HG02798 (cell line): ENCODE data around the gene KCNIP1.

ENCODE experiments used
- ATAC-seq: cut with Tn5 transposase; IDR thresholded peaks from one replicate; pipeline ENCODE4 v1.9.1; 2021; ENCODE audit warnings: mild to moderate bottlenecking; ENCODE audit not compliant: unreplicated experiment, poor library complexity

Gene KCNIP1

DNA sequence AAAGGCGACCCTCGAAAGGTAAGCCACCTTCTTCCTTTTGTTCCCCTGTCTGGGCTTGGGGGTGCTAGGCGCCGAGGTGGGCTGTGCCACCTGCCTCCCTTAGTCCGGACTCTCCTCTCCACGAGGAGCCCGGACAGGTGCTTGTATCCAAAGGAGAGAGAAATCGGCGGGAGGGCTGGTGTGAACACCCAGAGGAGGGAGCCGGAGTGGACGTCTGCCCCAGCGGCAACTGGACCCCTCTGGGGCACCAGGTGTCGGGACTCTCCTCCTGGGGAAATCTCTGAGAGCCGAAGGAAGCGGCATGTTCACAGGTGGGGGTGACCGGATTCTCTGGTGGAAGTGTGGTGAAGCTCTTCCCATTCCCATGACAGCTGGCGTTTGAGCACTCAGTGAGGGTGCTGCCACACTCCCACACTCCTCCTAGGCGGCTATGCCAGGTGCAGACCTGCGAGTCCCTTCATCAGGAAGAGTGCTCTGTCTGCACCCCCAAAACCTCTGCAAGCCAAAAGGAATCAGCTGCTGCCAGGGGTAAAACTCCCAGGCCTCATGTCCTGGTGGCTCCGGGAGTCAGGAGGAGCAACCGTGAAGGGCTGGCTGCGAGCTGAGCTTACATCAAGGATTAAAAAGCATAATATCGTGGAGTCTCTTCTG is 921 bp downstream of the KCNIP1 start:
- no peak for ATAC-seq

DNA sequence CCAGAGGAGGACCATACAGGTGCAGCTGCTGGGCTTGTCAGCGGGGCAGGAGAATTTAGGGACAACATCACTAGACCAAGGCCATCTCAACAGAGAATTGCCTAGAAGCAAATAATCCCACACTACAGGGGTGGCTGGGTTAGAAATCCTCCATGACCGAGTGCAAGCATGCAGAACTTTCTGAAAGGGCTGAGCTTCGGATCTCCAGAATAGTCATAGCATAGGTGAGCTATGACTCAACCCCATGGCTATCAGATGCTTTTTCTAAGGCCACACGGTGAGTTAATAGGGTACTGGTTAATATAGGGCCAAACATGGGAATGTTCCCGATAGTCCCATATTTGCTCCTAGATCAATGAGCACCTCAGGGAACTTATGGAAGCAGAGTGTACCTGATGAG is 4.2 kb downstream of the KCNIP1 start:
- ATAC-seq, result peak; percentile 45

DNA sequence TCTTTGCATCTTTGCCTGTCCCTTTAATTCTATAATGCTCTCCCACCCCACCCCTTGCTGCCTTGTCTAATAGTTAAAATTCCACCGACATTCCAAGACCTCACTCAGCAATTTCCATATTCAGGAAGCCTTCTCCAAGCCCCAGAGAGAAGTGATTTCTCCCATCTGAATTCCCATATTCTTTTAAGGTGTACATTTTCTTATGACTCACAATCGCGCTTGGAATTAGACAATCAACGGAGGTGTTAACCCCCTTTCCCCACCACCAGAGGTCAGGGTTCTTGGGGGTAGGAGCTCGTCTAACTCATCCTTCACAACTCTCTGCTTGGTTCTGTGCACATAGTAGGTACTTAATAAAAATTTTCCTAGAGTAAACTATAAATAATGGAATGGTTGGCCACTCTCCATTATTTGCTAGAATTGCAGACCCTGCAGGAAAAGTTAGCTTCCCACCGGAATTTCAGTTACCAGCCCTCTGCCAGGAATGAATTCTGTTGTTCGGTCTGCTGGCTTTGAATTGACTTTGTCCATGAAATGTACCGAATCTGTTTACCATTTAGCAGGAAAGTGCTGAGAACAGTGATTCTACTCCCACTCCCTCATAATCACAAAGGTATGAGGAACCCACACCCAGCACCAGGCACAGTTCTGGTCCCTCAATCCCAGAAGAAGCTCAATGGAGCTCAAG is 5.0 kb downstream of the KCNIP1 start:
- no peak for ATAC-seq

DNA sequence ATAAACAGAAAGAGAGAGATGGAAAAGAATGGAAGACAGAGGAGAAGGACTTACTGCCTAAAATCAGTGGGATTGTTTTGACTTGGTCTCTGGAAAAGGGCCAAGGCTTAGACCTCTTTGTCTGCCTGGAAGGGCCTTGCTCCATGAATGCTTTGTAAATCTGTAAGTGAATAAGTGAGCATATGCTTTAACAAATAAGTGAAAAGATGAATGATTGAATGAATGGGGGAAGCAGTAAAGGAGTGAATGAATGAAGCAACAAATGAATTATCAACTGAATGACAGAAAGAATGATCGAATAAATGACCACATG is 5.5 kb downstream of the KCNIP1 start:
- no peak for ATAC-seq

- no peak for ATAC-seq
These were observed 6.3 kb downstream of the KCNIP1 start for GRCh38 chr5:170510126-170510525.

DNA sequence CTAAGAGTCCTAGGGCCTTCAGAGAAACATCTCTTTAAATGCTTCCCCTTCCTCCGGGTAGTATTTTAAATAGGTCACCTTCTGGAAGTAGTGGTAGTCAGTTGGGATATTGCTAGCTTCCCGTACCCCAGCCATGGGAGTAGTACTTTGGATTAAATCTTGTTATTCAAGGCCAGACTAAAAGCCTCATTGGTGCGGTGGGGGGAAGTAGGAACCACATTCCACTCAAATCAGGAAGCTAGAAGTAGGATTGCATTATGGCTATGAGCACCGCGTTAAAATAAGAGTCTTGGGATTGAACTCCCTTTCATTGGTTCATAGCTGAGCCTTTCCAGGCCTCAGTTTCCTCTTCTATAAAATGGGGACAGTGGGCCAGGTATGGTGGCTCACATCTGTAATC is 6.7 kb downstream of the KCNIP1 start:
- no peak for ATAC-seq

- no peak for ATAC-seq
These were observed 7.9 kb downstream of the KCNIP1 start for GRCh38 chr5:170511551-170512258.

DNA sequence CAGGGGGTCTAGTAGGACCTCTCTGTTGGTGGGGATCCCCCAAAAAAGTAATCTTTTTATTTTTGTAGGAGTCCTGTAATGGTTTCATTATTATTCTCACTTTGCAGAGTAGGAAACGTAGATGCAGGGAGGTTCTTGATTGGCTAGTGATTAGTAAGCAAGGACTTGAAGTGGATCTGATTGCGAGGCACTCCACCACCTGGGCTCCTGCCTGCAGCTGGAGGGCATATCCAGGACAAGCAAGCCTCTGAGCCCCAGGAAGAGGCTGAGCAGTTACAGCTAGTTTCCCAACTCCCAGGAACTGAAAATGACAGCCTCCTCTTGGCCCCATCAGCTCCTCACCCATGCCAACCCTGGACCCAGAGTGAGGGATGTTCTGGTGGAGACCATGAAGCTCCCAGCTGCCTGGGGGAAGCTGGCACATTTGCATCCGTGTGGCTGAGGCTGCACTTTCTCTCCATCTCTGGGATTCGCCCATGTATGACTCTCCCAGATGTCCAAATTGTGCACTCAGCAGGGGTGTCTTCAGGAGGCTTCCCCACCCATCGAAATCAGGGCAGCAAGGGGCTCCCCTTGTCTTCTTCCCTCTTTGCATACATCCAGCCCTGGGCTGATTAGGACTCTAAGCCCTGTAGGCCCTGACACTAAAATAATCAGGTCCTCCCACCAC is 10.2 kb downstream of the KCNIP1 start:
- ATAC-seq, result no peak

- no peak for ATAC-seq
These were observed 13.6 kb downstream of the KCNIP1 start for GRCh38 chr5:170517411-170517810.

DNA sequence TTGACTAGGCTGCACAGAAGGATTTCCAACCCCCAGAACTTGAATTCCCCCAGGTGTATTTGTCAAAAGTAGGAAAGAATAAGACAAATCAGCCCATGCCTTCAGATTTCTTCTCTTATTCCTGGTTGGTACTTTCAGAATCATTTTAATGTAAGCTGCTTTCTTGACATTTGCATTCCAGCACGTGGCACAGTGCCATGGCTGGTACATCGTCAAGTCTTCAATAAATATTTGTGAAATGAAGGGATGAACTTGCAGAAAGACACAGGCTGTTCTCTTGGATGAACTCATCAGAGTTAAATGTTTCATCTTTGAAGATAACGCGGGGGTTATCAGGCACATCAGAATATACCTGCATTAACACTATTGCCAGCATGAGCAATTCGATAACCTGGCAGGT is 14.5 kb downstream of the KCNIP1 start:
- no peak for ATAC-seq

- no peak for ATAC-seq
These were observed 15.7 kb downstream of the KCNIP1 start for GRCh38 chr5:170519549-170519948.

DNA sequence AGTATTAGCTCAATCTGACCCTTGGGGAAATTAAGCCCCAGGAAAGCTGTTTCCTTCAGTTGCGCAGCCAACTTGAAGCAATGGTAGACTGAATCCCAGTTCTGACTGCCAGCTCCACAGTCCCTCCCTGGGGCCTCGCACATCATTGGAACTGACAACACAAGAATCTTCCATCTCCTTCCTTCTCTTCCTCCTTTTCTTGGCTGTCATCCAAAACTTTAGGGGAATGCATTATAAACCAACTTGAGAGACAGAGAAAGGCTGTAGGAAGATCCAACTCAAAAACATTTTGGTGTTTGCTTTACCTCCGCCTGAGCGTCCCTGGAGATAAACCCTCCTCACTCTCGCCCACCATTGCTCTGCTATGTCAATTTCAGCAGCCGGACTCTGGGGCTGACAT is 16.6 kb downstream of the KCNIP1 start:
- ATAC-seq, result no peak

DNA sequence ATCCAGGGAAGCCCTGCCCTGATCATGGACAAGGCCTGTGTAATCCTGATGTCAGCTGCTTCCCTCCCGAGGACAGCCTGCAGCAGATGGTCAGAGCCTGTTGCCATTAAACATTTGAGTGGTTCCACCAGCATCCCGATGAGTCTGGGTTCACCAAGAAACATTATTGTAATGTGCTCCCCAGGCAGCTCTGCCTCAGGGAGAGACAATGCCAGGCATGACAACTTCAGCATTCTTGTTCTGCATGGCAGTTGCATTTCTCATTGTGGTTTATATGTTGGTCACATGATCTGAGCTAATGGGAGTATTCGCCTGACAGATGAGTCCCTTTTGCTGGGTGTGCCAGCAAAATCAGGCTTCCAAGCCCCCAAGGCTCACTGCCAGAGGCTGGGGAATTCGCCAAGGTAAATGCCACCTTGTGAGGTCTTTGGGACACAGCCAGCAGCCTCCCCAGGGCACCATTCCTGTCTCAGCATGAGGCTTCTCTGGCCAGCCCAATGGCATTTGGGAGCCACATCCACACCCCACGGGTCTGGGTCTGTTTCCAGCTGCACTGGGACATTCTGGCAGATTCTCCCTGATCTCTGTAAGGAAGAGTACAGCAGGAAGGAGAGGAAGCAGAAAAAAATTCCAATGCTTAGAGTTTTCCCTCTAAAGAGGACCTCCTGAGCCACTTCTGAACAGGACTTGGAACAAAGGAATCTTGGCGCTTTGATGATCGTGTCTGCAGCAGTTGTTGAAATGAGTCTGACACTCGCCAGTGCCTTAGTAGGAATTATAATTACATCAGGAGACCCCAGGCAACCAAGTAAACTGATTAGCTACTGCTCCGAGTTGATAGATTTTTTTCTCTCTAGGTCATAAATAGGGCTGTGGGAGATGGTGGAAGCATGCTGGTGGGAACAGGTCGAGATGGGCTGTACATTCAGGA is 18.7 kb downstream of the KCNIP1 start:
- ATAC-seq, result no peak

DNA sequence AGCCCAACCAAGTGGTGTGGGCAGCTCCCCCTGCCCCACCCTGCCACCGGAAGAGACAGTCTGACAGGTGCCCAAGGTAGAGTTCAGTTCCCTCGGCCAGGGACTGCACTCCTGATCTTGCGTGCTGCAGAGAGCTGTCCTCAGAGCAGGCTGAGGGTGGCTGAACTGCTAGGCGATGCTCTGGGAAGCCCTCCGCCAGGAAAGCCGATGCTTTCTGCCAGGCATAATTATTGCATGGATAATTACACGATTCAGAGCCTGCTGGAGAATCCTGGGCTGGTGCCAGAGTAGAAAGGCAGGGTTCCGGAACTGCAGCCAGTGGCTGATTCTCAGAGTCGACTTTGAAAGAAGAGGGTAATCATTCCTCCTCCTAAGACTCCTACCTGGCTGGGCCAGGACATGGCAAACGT is 19.3 kb downstream of the KCNIP1 start:
- ATAC-seq, result no peak

DNA sequence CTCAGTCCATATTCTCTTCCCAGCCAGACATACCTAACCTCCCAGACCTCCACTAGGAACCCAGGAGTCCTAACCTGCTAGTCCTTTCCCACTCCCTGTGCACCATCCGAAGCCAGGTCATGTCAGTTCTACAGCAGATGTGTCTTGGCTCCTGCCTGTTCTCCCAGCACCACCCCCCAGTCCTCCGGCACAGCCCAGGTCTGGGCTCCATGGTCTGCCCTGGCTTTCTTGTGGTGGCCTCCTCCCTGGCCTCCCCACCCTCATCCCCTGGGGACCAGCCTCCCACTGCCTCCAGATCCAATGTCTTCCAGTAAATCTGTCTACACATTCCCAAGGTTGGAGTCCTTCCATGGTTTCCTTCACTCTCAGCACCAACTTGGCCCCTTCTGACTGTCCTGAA is 20.0 kb downstream of the KCNIP1 start:
- no peak for ATAC-seq

DNA sequence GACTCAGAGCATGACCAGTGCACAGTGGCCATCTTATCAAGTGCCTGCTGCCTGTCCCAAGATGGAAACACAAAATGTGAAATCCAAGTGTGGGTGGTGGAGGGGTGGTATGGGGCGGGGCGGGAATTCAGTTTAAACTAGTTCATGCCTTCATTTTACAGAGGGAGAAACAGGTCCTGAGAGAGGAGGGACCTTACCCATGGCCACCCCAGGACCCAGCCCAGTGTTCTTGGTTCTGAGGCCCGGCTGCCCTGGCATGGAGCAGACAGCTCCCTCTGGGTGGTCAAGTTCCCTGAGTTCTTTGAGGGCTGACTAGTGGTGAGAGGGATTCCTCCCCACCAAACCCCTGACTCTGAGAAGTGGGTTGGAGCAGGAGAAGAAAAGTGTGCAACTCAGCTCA is 20.8 kb downstream of the KCNIP1 start:
- no peak for ATAC-seq

GRCh38 chr5:170525470-170526211 is 21.8 kb downstream of the KCNIP1 start:
- no peak for ATAC-seq

GRCh38 chr5:170527991-170528390 is 24.2 kb downstream of the KCNIP1 start:
- ATAC-seq, result no peak

- no peak for ATAC-seq
These were observed 25.2 kb downstream of the KCNIP1 start for GRCh38 chr5:170528976-170529375.

- ATAC-seq, result no peak
These were observed 29.1 kb downstream of the KCNIP1 start for GRCh38 chr5:170532935-170533334.
